ENCODE measurements around the gene ATAD3C.
"Not testable (repeated sequence)": the region's sequence is repeated elsewhere in the genome, so short reads cannot be mapped to it uniquely, and the experiment has no call there.

Gene ATAD3C

GRCh38 chr1:1419813-1420653, 29.5 kb upstream of the ATAD3C start:
- peak; percentile 43 for DNase-seq

- peak; percentile 17 for DNase-seq
Measured at GRCh38 chr1:1420654-1421141, 28.8 kb upstream of the ATAD3C start.

DNA sequence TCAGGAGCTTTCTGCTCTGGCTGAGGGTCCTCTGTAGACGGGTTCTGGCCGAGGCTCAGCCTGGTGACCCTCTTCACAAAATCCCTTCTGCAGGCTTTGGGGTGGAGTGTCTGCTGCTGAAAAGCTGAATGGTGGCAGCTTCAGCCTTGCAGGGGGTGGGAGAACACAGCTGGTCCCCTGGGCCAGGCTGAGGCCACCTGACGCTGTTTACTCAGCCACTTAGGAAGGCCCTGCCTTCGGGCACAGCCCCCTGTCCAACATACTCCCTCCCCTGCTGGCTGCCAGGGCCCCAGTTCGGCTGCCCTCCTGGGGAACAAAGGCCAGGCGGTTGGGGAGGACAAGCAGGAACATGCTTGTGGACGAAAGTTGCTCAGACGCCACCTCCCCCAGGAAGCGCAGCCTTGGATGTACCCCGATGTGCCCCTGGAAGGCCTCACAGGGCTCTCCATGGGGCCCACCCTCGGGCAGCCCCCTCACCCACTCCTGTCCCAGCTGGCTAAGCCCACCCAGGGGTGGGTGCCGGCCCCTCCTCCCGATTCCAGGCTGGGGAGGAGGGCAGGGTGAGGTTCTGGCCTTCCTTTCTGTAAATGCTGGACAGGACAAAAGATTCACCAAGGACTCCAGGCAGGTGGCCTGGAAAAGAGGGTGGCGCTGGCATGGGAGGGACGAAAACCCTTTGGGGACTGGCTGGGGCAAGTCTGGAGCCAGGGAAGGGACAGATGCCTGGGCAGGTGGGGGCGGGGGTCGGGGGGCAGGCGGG, 28.2 kb upstream of the ATAD3C start, which contains the start of gene ANKRD65:
Gene ANKRD65 (minus strand): TSS at position 130 of the 760 bp plus-strand sequence. CDS start 271 bp downstream, outside the sequence.
- peak; percentile 41 for DNase-seq

GRCh38 chr1:1421907-1422464, 27.5 kb upstream of the ATAD3C start:
- DNase-seq, result no peak

DNA sequence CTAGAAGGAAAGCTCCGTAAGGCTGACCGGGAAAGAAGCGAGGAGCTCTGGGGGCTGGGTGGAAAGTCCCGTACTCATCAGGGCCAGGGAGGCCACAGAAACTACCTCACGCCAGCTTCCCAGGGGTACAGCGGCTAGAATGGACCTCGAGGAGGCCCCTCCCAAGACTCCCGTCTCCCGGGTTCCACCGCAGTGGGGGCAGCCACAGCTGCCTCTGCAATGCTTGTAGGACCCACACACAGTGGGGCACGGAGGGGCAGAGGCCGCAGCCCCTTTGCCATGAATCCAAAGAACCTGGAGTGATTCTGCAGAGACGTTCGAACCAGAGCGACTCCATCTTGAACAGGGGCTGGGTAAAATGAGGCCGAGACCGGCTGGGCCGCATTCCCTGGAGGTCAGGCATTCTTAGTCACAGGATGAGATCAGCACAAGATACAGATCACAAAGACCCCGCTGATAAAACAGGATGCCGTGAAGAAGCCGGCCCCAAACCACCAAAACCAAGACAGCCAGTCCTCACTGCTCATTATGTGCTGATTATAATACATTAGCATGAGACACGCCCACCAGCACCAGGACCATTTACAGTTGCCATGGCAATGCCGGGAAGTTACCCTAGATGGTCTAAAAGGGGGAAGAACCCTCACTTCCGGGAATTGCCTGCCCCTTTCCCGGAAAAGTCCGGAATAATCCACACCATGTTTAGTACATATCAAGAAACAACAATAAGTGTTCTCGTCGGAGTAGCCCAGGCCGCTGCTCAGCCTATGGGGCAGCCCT, 26.8 kb upstream of the ATAD3C start:
- DNase-seq, result peak; percentile 24

DNA sequence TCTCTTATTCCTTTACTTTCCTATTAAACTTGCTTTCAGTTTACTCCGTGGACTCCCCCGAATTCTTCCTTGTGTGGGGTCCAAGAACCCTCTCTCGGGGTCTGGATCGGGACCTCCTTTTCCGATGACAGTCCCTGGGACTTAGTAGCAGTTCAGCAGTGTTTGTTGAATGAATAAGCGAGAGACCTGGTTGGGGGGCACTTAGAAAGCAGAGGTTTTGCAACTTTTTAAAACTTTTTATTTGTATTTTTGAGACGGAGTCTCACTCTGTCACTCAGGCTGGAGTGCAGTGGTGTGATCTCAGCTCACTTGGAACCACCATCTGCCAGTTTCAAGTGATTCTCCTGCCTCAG, 26.3 kb upstream of the ATAD3C start:
- no peak for DNase-seq

GRCh38 chr1:1424707-1425106, 24.8 kb upstream of the ATAD3C start:
- no peak for DNase-seq

GRCh38 chr1:1425426-1425752, 24.1 kb upstream of the ATAD3C start:
- no peak for DNase-seq

- DNase-seq, result peak; percentile 24
Measured at GRCh38 chr1:1425753-1426495, 23.6 kb upstream of the ATAD3C start.

DNA sequence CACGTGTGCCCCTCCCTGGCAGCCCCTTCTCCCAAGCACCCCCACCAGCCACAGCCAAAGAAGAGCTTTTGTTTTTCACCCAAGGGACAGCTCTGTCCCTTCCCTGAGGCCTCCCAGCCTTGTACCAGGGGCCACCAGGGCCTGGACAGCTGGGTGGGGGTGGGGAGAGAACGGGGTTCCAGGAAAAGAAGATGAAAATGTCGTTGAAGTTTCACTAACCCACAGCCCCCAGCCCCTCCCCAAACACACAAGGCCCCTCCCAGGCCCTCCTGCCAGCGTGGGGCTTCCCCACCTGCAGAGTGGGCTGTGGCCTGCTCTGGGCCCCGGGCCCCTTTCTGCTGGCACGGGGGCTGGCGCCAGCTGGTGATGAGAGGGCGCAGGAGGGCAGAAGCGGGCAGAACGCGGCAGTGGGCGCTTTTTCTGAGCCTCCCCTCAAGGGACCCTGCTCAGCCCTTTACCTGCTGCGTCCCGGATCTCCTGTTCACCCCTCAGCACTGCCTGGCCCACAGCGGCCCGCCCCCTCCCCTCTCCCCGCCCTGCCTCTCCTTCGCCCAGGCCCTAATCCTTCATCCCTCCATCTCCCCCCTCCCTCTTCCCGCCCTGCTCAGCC, 22.9 kb upstream of the ATAD3C start:
- peak; percentile 18 for DNase-seq

GRCh38 chr1:1427106-1427819, 22.2 kb upstream of the ATAD3C start:
- DNase-seq, result peak; percentile 63

DNA sequence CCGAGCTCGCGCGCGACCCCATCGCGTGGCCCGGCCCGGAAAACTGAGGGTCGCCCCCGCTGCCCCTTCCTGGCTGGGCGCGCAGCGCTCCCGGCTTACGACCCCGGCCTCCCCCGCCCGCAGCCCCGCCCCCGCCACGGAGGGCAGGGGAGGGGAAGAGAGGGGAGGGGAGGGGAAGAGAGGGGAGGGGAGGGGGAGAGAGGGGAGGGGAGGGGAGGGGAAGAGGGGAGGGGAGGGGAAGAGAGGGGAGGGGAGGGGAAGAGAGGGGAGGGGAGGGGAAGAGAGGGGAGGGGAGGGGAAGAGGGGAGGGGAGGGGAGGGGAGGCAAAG, 21.7 kb upstream of the ATAD3C start:
- DNase-seq, result peak; percentile 50

GRCh38 chr1:1428174-1428573, 21.3 kb upstream of the ATAD3C start:
- DNase-seq, result peak; percentile 19

DNA sequence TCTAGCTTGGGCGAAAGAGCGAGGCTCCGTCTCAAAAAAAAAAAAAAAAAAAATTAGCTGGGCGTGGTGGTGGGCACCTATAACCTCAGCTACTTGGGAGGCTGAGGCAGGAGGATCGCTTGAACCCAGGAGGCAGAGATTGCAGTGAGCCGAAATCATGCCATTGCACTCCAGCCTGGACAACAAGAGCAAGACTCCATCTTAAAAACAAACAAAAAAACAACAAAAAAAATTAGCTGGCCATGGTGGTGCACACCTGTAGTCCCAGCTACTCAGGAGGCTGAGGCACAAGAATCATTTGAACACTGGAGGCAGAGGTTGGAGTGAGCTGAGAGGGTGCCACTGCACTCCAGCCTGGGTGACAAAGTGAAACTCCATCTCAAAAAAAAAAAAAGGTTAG, 20.5 kb upstream of the ATAD3C start:
- not testable (repeated sequence) for DNase-seq

GRCh38 chr1:1429671-1430073, 19.8 kb upstream of the ATAD3C start:
- DNase-seq, result peak; percentile 51

DNA sequence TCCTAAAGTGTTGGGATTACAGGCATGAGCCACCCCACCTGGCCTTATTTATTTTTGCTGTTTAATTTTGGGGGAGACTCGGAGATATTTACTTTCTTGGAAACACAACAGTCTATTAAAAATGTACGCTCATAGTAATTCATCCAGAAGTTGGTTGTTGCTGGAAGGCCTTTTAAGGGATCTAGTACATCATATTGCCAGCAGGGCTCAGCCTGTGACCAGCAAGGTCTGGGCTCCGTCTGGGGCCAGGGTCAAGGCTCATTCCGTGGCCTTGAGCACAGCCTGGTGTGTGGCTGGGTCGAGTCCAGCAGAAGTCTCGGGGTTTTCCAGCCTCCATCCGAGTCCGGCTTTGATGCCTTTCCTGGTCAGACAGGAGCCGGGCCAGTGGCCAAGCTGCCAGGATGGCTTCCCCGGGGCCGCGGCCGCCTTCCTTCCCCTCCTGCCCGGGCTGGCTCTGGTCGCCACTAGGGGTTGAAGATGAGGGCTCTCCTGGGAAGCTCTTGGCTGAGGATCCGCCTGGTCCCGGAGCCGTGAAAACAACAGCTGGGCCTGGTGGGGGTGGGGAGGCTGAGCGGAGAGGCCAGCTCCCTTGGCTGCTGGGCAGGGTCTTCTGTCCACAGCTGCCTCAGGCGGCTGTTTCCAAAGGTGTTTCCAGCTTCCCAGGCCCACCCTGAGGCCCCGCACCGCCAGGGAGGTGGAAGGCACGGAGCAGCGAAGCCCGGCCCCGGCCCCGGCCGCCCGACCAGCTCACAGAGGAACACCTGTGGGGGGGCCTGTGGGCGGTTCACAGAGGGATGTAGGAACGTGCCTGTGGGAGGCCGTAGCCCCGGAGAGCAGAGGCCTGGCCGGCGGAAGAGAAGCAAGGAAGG, 19.1 kb upstream of the ATAD3C start:
- peak; percentile 92 for DNase-seq

DNA sequence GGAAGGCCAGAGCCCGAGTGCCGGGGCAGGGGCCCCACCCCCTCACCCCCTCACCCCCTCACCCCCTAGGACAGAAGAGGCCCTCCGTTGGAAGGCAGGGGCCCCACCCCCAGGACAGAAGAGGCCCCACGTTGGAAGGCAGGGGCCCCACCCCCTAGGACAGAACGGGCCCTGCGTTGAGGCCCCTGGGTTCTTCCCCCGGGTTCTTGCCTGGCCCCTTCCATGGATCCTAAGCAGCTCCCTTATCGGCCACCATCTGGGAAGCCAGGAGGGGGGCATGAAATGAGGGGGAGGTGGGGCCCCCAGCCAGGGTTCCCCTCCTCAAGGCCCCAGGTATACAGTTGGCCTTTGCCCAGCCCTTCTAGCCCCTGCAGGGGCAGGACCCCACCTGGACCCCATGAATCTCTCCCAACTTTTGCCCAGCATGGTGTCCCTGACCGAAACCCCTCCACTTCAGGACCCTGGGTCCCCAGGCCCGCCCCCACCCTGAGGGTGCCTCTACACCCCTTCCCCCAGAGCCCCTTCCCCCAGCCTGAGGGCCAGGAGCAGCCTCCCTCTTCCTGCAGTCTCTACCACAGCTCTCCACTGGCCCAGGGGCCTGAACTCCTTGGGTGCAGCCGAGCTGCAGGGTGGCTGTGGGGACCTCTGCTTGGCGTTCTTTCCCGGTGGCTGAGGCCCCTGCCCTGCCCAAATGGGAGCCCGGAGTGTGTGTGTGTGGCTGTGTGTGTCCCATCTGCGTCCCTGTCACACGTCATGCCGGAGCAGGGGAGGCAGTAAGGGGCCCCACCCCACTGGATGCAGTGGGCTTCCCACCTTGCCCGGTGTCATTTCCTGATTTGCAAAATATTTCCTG, 18.3 kb upstream of the ATAD3C start:
- DNase-seq, result no peak

GRCh38 chr1:1431845-1432273, 17.6 kb upstream of the ATAD3C start:
- DNase-seq, result peak; percentile 65
